GM12864 (cell line): Measurements from ENCODE around the gene TIGD3.

ENCODE experiments used
- DNase-seq: peaks from one replicate; pipeline ENCODE4 v3.0.0-alpha.2; 2011; ENCODE audit warnings: low read depth
- H3K4me3 ChIP-seq: 2 replicates; pipeline ENCODE4 v1.5.1; 2011; ENCODE audit warnings: mild to moderate bottlenecking, low read depth, low read length, control low read depth
- TF ChIP-seq, protein P1 (sequence below): IDR thresholded peaks from 2 replicates; pipeline ENCODE4 v1.5.1; 2011; ENCODE audit warnings: low read depth, mild to moderate bottlenecking, moderate library complexity, low read length, control low read depth, inconsistent platforms; ENCODE audit errors: missing control alignments

The TIGD3 gene

DNA sequence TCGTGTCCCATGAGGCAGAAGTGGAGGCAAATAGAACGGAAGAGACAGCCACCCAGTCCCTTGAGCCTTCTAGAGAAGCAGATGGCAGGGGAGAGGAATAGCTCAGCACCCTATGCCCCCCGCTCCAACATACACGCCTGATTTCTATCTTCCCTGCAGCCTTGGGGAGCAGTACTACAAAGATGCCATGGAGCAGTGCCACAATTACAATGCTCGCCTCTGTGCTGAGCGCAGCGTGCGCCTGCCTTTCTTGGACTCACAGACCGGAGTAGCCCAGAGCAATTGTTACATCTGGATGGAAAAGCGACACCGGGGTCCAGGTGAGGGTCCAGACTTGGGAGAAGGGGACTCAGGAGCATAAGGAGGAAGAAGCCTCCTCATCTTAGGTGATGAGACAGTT lies 14.3 kb upstream of the TIGD3 start:
- TF ChIP-seq, protein P1, sequence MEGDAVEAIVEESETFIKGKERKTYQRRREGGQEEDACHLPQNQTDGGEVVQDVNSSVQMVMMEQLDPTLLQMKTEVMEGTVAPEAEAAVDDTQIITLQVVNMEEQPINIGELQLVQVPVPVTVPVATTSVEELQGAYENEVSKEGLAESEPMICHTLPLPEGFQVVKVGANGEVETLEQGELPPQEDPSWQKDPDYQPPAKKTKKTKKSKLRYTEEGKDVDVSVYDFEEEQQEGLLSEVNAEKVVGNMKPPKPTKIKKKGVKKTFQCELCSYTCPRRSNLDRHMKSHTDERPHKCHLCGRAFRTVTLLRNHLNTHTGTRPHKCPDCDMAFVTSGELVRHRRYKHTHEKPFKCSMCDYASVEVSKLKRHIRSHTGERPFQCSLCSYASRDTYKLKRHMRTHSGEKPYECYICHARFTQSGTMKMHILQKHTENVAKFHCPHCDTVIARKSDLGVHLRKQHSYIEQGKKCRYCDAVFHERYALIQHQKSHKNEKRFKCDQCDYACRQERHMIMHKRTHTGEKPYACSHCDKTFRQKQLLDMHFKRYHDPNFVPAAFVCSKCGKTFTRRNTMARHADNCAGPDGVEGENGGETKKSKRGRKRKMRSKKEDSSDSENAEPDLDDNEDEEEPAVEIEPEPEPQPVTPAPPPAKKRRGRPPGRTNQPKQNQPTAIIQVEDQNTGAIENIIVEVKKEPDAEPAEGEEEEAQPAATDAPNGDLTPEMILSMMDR: no peak
- DNase-seq: no peak
- no peak overlapping the region for H3K4me3 ChIP-seq

DNA sequence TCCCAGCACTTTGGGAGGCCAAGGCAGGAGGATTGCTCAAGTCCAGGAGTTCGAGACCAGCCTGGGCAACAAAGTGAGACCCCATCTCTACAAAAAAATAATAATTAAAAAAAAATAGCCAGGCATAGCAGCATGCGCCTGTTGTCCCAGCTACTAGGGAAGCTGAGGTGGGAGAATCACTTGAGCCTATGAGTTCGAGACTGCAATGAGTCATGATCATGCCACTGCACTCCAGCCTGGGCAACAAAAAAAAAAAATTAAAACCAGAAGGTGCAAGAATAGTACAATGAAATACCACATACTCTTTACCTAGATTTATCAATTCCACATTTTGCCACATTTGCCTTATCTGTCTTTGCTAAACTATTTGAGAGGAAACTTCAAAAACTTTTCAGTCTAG lies 12.7 kb upstream of the TIGD3 start:
- TF ChIP-seq, protein P1: no peak
- no peak for DNase-seq
- no peak overlapping the region for H3K4me3 ChIP-seq

DNA sequence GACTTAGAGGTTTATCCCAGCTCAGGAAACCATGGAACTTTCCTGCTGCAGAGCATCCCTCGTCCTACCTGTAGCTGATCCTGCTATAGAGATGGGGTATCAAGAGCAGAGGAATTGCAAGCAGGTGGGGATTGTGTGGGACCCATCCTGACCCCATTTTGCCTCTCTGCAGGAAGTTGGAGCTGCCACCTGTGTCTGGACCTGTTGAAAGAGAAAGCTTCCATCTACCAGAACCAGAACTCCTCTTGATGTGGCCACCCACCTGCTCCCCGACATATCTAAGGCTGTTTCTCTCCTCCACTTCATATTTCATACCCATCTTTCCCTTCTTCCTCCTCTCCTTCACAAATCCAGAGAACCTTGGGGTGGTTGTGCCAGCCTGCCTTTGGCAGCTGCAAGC lies 3.0 kb upstream of the TIGD3 start:
- no peak overlapping the region for H3K4me3 ChIP-seq
- DNase-seq: no peak
- TF ChIP-seq, protein P1: no peak

DNA sequence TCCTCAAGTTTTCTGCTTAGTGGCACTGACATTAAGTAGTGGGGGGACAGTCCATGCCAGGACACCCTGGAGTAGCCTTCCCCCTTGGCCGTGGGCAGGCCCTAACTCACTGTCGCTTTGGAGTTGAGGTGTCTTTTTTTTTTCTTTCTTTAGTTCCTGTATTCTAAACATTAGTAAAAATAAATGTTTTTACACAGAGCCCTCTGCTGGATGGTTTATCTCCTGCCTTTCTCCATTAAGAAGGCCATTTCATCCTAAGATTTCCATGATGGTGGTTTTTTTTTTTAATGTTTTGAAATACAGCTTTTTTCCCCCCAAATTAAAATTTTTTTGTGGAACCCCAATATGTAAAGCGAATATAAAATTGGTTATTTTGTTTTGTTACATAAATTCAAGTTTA lies 1.8 kb upstream of the TIGD3 start:
- TF ChIP-seq, protein P1: no peak
- no peak for DNase-seq

DNA sequence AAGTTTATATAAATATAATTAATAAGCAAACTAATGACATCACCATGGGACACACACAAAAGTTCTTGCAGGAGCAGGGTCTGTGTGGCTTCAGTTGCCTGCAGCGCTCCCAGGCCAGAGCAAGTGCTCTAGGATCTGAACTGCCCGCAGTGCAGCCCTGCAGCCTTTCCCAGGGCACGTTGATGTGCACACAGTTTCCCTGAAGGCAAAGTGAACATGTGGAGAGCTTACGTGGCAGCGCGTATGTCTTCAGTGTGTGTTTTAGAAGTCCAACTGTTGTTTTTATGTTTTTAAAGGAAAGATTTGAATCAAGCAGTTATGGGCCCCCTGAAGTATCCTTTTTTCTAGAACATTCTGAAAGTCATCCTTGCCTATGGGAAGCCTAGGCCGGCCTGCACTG lies 1.2 kb upstream of the TIGD3 start:
- H3K4me3 ChIP-seq: no peak overlapping the region
- TF ChIP-seq, protein P1: no peak
- DNase-seq: no peak

More for the DNA sequence above, 1.8 kb upstream of the TIGD3 start:
- H3K4me3 ChIP-seq: no peak overlapping the region

DNA sequence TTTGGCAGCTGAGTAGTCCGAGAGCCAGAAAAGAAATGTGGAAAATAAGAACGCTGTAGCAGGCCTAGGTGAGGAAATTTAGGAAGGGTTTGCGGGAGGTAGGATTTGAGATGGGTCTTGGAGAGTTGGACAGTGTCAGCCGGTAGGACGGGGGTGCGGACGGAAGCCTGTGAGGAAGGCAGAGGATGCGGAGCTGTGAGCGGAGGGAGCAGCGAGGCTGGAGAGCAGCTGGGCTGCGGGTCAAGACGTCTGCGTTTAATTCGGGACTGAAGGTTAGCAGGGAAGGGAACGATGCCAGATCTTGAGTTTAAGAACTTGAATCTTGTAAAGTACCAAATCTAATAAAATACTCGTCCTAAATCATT lies 669 bp upstream of the TIGD3 start:
- TF ChIP-seq, protein P1: no peak
- no peak overlapping the region; the same call in 1 of the 2 replicates for H3K4me3 ChIP-seq
- DNase-seq: no peak

DNA sequence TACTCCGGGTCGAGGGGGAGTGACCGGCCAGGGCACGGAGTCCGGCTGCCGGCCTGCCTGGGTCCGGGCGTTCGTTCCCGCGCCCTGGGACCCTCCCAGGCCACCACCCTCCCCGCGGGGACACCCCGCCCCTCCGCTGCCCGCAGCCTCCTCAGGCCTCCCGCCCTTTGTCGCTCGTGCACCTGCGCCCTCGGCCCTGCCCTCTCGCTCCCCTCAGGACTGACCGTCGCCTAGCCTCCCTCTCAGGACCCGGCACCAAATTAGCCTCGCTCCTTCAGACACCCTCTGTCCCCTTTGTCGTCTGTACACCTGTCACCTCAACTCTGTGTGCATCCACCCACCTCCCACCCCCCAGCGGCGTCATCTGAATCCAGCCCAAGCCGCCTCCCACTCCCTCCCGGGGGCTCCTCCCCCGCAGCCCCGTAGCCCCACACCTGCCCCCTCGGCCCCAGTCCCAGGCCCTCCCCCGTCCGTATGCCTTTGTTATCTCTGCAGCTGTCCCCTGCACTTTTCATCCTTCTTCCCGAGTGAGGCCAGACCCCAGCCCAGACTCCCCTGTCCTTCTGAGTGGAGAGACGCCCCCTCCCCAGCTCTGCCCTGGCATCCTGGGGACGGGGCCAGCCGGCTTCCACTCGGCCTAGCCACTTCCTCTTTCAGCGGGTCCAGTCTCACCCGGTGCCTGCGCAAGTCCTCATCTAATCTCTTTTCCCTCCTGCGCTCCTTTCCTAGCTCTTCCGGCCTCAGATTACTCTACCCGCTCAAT lies 643 bp downstream of the TIGD3 start:
- TF ChIP-seq, protein P1: no peak
- DNase-seq: no peak
- peak overlapping the region; percentile 74 for H3K4me3 ChIP-seq
